ENCODE measurements around the gene NBEA.

The NBEA gene

DNA sequence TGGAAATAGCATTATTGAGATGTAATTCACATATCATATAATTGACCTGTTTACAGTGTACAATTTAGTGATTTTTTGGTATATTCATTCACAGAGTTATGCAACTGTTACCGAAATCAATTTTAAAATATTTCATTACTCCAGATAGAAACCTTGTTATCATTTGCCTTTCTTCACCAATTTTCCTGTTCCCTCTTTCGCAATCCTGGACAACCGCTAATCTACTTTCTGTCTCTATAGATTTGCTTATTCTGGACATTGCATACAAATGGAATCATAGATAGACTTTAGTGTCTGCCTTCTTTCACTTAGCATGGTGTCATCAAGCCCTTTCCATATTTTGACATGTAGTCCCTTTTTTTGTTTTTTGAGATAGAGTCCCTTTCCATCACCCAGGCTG, 515.2 kb downstream of the NBEA start:
- no peak overlapping the region for H3K27ac ChIP-seq
- H3K4me3 ChIP-seq, result no peak overlapping the region

DNA sequence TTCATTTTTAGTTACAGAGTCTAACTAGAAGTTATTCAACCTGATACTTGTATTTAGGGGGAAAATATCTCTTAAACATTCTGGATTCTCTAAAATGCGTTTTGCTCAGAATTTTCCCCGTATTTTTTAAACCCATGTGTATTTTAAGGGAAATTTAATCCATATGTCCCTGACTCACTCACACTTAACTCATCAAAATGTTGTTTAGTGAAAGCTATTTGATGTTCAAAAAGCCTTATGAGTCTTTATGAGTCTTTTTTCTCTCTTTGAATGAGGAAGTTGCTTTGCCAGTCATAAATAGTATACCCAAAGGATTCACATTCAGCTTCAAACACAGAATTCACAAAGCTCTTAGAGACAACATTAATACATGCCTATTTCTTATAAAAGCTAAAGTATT, 518.0 kb downstream of the NBEA start:
- Histone ChIP-seq H3K4me3 (no peak overlapping the region), H3K27ac (no peak overlapping the region)

DNA sequence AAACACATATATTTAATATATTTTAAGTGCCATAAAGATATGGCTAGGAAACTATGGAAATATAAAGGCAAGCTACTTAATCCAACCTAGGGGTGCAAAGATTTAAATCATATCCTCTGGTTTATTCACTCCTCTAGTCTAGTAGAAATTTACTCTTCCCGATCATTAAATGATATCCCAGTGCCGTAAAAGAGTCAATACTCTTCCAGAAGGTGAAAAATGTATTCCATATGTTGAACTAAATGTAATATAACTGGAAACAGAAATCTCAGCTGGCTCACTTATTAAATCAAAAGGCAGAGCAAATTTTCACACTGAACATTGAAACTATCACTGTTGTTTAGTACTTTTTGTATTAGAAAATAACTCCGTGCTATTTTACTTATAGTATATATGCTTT, 523.3 kb downstream of the NBEA start:
- Histone ChIP-seq H3K27ac (no peak overlapping the region), H3K4me3 (no peak overlapping the region)

DNA sequence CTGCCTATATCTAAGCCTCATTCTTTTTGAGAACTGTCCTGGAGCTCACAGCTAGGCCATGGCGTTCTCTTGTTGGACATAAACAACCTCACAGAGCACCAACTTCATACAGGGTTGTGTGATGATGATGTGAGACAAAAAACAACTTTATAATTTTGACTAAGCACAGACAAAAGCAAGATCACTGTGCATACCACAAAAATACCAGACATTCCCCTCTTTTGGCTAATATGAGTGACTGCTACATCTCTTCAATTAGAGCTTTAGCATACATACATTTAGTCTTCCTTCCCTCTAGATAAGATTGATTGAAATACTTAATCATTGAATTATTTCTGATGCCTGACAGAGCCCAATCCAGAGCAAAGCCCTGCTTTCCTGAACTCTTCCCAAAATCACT, 526.1 kb downstream of the NBEA start:
- Histone ChIP-seq H3K4me3 (no peak overlapping the region), H3K27ac (no peak overlapping the region)

GRCh38 chr13:35469806-35470525, 527.9 kb downstream of the NBEA start:
- Histone ChIP-seq H3K4me3 (peak overlapping the region in 1 of 7 experiments; percentile 31), H3K27ac (peak overlapping the region in 10 of 21 experiments; percentile 22 to 80 (median 71))

- peak overlapping the region in 5 of 7 experiments; percentile 14 to 31 (median 16) for H3K4me3 ChIP-seq
- H3K27ac ChIP-seq, result peak overlapping the region in 14 of 21 experiments; percentile 22 to 80 (median 66)
Measured at GRCh38 chr13:35470671-35471661, 528.9 kb downstream of the NBEA start.

DNA sequence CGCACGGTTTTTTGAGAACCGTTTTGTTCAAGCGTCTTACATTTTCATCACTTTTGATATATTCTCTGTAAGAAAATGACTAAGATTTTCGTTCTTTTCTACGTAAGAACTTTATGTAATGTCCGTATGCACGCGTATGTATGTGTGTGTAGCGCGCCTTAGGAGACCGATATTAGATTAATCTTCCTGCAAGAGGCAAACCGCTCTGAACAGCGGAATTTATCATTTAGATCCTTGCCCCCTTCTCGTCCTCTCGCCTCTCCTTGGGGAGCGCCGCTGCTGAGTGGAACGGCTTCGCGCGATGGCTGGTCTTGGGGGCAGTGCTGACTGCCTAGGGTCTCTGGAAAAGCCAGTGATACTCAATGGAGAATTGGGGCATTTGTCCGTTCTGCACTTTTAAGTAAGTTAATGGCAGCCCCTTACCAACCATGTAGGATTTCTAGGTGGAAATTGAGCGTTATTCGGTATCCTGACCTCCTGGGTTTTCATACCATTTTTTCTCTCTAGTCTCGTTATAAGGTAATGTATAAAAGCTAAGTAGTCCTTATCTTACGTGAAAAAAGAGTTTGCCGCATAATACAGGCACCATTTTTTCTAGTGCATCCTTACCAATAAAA, 529.7 kb downstream of the NBEA start:
- H3K4me3 ChIP-seq, result peak overlapping the region in 3 of 7 experiments; percentile 1 to 16 (median 3)
- H3K27ac ChIP-seq, result peak overlapping the region in 10 of 21 experiments; percentile 0 to 80 (median 71)

DNA sequence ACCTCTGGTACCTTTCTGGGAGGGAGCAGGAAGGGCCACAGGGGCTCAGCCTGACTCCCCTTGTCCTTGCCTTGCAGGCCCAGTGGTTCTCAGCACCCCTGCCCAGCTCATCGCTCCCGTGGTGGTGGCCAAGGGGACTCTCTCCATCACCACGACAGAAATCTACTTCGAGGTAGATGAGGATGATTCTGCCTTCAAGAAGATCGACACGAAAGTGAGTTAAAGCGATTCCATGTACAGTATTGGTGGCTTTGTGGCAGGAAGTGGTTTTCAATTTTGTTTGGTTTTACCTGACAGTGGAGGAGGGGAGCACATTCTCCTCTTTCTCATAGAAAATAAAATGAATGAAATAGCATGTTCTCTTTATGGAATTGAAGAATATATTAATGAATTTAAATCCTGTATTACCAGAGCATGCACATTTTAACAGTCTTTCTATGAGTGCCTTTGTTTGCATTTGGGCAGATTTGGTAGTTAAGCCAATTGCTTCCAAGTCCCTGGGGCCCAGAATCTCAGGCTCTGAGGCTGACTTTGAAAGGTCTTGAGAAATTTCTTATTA, 530.3 kb downstream of the NBEA start:
- peak overlapping the region in 2 of 7 experiments; percentile 3 to 47 for H3K4me3 ChIP-seq

GRCh38 chr13:35473206-35473775, 531.2 kb downstream of the NBEA start:
- Histone ChIP-seq H3K4me3 (peak overlapping the region in 1 of 7 experiments; percentile 47), H3K27ac (no peak overlapping the region)

More for the DNA sequence above, 530.3 kb downstream of the NBEA start:
- H3K27ac ChIP-seq, result peak overlapping the region in 4 of 21 experiments; percentile 0 to 78 (median 67)

DNA sequence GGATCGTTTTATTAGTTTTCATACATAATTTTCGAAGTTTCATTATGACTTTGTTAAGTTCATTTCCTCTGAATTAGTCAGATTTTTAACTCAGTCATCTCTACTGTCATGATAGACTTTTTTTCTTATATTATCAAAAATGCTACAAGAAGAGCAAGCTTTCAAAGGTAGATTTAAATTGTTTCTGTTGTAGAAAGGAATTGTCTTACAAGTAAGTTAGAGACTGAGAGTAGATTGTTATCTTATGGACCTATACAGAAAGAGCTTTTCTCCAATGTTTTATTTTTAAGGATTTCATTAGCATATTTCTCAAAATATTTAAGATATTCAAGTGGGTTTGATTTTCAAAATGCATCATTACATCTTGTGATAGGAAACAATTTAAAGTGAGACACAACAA, 531.7 kb downstream of the NBEA start:
- Histone ChIP-seq H3K4me3 (peak overlapping the region in 1 of 7 experiments; percentile 47), H3K27ac (no peak overlapping the region)

DNA sequence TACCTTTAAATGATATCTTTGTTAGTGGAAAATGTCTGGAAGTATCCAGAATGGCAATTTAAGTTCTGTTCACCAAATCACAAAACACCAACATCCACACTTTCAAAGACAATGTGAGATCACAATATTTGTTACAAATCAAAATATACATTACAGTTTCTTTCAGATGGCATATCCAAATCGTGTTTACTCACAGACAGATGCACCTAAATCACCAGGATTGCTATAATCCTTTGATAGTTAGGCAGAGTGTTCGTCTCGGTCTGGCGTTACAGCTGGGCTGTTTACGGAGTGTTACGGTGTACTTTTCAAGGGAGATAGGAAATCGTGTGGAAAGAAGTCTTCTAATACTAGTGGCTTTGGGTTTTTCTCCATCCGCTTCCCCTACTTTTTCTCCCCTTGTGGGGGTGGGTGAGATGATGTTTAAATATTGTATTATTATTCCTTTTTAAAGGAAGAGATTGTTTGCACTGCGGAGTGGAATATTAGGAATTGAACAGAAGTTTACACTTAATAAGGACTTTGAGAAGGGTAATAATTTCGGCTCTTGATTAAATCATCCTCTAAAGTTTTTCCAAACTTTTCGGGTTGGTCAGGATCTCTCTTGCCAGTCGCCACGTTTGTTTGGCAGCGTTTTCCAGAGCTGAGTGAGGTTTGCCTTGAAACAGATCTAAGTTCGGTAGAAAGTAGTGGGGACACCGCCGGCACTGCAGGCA, 532.6 kb downstream of the NBEA start:
- Histone ChIP-seq H3K27ac (peak overlapping the region in 12 of 21 experiments; percentile 8 to 75 (median 64)), H3K4me3 (peak overlapping the region in 5 of 7 experiments; percentile 27 to 47 (median 35))

DNA sequence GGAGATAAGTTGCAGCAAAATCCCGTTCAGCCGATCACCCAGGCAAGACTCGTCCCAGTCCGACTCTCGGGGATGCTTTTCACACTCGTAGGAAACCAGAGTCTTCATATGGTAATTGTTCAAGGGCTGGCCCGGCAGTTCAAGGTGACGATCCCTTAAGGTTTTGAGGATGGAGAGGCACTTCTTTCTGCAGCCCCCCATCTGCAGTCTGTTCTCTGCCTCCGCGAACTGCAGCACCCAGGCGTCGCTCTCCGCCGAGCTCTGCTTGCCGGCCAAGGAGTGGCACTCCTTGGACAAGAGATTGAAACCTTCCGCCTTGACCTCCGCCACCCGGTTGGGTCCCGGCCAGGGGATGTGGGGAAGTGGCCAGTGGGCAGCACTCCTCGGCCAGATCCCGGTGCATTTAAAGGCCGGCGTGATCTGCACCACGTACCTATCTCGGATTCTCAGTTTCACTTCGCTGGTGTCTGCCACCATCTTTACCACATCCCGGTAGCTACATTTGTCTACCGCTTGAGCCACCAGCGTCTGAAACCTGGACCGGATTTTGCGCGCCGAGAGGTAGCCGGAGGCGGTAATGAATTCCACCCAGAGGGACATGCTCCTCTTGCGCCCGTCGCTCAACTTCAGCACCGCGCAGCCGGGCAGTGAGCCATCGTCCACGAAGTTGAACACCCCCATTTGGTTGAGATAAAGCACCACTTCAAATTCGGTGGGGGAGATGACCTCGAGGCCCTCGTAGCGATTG, 533.3 kb downstream of the NBEA start:
- Histone ChIP-seq H3K27ac (peak overlapping the region in 15 of 21 experiments; percentile 8 to 75 (median 63)), H3K4me3 (peak overlapping the region; percentile 27 to 47 (median 31))

- Histone ChIP-seq H3K27ac (peak within 1 kb of the TSS in 15 of 21 experiments; percentile 3 to 75 (median 63)), H3K4me3 (peak within 1 kb of the TSS; percentile 27 to 47 (median 31))
Measured at GRCh38 chr13:35475960-35476943, 534.2 kb downstream of the NBEA start, which contains the start of gene MAB21L1. Gene MAB21L1 (minus strand): TSS chr13:35476689. CDS start chr13:35476138, 551 bp downstream.

- Histone ChIP-seq H3K4me3 (peak overlapping the region in 1 of 7 experiments; percentile 5), H3K27ac (peak overlapping the region in 1 of 21 experiments; percentile 70)
Measured at GRCh38 chr13:35477386-35477946, 535.4 kb downstream of the NBEA start.

- peak overlapping the region in 3 of 21 experiments; percentile 13 to 70 (median 69) for H3K27ac ChIP-seq
Measured at GRCh38 chr13:35478271-35479037, 536.4 kb downstream of the NBEA start.

More at GRCh38 chr13:35478271-35479037, 536.4 kb downstream of the NBEA start:
- peak overlapping the region in 1 of 7 experiments; percentile 5 for H3K4me3 ChIP-seq
